Measurements from ENCODE around the gene APOL4.

- TF ChIP-seq CTCF (IDR thresholded peaks at IDR 0.05; ENCODE audit: borderline replicate concordance, extremely low read depth, low read length, poor library complexity, severe bottlenecking) (no peak), EZH2 (IDR thresholded peaks at IDR 0.05; ENCODE audit: borderline replicate concordance, low read depth, low read length, severe bottlenecking) (no peak)
Observed at GRCh38 chr22:36171941-36172340, 29.7 kb downstream of the APOL4 start.

Data from DND-41 (cell line).